OCI-LY1 (cell line): ENCODE measurements around the gene UBE2F.

Experiments
- EZH2 ChIP-seq: fragments of 200-600 bp; sonication (generic), shearing (Covaris generic); IDR thresholded peaks from 2 replicates; pipeline ENCODE4 v1.8.0; 2017; ENCODE audit warnings: borderline replicate concordance, mixed run types, mild to moderate bottlenecking, antibody characterized with exemption, low read length, moderate library complexity, mixed read lengths
- TF ChIP-seq, protein P1 (sequence below): fragments of 200-600 bp; sonication (generic), shearing (Covaris generic); IDR thresholded peaks from 2 replicates; pipeline ENCODE4 v1.5.1; 2017; ENCODE audit warnings: mild to moderate bottlenecking, antibody characterized with exemption, low read length, moderate library complexity, mixed read lengths

DNA sequence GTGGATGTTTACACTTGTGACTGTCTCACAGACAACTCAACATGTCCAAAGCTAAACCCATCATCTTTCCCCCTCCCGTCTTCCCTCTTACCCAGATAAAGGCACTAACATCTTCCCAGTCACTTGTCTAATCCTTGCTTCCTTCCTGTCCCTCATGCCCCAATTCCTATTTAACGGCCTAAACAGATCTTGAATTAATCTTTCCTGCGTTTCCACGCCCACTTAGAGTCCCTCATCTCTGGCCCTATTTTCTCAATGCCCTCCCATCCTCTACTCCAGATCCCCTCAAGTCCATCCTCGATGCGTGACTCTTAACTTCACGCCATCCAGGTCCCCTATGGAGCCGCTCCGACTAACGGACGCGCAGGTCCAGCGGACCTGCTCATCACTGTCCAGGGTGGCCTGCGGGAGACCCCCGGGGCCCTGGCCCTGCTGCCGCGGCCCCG lies 93.3 kb downstream of the UBE2F start:
- TF ChIP-seq, protein P1, sequence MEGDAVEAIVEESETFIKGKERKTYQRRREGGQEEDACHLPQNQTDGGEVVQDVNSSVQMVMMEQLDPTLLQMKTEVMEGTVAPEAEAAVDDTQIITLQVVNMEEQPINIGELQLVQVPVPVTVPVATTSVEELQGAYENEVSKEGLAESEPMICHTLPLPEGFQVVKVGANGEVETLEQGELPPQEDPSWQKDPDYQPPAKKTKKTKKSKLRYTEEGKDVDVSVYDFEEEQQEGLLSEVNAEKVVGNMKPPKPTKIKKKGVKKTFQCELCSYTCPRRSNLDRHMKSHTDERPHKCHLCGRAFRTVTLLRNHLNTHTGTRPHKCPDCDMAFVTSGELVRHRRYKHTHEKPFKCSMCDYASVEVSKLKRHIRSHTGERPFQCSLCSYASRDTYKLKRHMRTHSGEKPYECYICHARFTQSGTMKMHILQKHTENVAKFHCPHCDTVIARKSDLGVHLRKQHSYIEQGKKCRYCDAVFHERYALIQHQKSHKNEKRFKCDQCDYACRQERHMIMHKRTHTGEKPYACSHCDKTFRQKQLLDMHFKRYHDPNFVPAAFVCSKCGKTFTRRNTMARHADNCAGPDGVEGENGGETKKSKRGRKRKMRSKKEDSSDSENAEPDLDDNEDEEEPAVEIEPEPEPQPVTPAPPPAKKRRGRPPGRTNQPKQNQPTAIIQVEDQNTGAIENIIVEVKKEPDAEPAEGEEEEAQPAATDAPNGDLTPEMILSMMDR: no peak
- TF ChIP-seq EZH2: no peak
